HG03060 (cell line): Measurements from ENCODE around the gene SETD3.

Experiments
- ATAC-seq: cut with Tn5 transposase; IDR thresholded peaks from one replicate; pipeline ENCODE4 v1.9.1; 2021; ENCODE audit warnings: low read depth, moderate number of reproducible peaks; ENCODE audit not compliant: unreplicated experiment

SETD3 gene

GRCh38 chr14:99516871-99517642 is 36.4 kb upstream of the SETD3 start:
- ATAC-seq, result no peak

DNA sequence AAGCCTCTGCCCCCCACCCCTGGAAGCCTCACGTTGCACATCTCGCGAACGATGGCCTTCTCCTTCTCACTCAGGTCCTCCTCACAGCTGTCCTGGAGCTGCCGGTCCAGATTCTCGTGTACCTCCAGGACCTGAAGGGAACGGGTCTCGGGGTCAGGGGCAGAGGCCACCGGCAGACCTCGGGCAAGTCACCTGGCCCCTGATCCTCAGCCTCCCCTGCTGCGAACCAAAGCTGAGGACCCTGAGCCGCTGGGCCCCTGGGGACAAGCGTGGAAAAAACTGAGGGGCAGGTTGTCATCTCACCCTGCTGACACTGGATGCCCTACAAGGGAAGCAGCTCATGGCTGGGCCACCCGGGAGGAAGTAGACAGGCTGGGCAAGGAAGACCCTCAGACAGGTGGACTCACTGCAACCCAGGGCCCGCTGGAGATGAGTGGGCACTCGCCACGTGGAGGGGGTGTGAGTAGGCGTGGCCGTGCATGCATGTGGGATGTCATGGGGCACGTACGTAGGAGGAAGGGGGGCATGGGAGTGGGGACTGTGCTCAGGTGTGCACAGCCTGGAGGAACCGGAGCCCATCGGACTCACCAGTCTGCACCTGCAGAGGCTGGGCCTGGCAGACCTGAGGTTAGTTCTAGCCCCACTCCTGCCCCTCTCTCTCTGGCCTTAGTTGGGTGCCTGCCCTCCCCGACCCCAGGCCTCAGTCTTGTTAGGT is 35.7 kb upstream of the SETD3 start:
- no peak for ATAC-seq

- ATAC-seq, result no peak
Observed at GRCh38 chr14:99515301-99516155, 34.9 kb upstream of the SETD3 start.

GRCh38 chr14:99514552-99515300 is 34.1 kb upstream of the SETD3 start:
- no peak for ATAC-seq

- no peak for ATAC-seq
Observed at GRCh38 chr14:99513946-99514551, 33.4 kb upstream of the SETD3 start.

DNA sequence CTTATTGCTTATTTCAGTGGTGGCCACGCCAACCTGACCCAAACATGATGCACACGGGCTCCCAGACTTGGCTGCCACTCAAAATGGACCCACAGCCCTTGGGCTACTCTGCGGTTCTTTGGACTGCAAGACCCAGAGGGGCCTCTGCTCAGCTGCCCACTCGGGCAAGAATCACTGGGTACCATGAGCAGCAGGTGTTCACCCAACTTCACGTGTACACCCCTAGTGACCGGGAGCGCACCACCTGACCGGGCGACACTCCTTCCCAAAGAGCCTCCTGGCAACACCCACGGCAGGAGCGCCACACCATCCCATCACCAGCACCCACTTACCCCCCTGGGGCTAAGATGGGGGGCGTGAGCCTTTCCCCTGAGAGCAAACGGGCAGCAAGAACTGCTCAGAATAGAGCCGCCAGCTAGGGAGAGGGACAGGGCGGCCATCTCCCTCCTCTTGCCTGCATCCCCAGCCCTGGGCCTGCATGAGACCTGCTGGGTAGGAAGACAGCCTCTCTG is 32.6 kb upstream of the SETD3 start:
- no peak for ATAC-seq

DNA sequence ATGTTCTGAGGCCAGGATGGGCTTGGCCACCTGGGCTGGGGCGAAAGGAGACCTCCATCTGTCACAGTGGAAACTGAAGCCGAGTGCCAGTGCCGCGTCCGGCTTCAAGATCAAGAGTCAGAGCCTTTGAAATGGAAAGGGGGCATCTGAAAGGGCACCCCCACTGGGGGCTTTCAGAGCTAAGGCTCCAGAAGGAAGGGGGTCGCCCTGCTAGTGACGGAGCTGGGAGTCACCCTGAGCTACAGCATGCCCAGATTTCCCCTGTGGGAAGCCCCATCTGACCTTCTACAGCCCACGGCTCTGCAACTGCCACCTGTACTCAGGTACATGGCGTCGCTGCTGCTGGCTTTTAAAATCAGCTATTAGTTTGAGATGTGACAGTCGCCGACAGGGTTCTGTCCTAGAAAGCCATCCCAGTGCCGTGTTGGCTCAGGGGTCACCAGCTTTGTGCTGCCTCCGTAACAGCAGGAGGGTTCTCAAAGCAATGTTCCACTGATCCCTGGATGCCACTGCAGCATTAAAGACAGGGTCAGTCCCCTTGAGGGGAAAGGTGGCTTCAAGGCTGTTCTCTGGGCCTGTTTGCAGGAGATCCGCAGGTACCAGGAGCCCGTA is 32.0 kb upstream of the SETD3 start:
- ATAC-seq, result no peak

- no peak for ATAC-seq
Observed at GRCh38 chr14:99512110-99512449, 31.4 kb upstream of the SETD3 start.

GRCh38 chr14:99511421-99512109 is 30.9 kb upstream of the SETD3 start:
- no peak for ATAC-seq

- no peak for ATAC-seq
Observed at GRCh38 chr14:99510556-99511139, 30.0 kb upstream of the SETD3 start.

DNA sequence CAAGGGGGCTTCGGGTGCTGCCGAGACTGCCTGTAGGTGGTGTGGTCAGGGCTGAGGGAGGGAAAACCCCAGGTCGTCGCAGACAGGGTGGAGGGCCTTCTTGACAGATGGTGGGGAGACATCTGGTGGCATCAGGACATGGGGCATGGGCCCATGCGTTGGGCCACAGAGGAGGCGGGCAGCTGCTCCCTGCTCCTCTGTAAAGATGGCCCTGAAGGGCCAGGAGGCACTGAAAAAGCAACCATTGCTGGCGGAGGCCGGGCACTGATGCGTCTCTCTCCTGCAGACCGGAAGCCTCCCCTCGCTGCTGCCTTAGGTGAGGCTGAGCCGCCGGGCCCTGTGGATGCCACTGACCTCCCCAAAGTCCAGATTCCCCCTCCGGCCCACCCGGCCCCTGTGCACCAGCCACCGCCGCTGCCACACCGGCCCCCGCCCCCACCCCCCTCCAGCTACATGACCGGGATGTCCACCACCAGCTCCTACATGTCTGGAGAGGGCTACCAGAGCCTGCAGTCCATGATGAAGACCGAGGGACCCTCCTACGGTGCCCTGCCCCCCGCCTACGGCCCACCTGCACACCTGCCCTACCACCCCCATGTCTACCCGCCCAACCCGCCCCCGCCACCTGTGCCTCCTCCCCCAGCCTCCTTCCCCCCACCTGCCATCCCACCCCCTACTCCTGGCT is 29.4 kb upstream of the SETD3 start:
- no peak for ATAC-seq

DNA sequence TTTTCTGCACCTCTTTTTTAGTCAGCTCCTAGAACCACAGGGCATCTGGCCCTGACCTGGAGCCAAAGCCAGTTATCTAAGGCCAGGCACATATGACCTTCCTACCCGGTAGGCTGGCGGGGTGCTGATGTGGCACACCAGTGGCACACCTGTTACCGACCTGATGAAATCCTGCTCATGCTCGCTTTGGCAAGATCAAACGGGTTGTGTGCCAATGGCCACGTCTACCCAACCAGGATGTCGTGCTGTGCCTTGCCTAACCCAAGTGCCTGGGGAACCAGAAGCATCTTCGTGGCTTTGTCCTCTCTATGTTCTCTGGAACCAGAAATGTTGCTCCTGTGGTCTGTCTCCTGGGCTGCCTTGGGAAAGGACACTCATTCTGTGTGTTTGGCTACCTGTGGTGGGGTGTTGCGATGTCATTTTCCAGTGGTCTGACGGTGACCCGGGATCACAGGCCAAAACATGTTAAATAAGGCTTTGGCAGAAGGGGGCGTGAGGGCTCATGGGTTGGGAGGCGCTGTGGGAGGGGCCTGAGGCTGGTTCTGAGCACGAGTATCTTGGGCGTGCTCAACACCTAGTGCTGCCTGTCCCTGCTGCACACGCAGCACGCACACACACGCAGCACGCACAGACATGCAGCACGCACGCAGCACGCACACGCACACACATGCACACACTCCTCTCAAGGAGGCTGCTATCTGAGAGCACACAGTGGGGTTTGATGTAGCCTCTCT is 28.4 kb upstream of the SETD3 start:
- ATAC-seq, result no peak

DNA sequence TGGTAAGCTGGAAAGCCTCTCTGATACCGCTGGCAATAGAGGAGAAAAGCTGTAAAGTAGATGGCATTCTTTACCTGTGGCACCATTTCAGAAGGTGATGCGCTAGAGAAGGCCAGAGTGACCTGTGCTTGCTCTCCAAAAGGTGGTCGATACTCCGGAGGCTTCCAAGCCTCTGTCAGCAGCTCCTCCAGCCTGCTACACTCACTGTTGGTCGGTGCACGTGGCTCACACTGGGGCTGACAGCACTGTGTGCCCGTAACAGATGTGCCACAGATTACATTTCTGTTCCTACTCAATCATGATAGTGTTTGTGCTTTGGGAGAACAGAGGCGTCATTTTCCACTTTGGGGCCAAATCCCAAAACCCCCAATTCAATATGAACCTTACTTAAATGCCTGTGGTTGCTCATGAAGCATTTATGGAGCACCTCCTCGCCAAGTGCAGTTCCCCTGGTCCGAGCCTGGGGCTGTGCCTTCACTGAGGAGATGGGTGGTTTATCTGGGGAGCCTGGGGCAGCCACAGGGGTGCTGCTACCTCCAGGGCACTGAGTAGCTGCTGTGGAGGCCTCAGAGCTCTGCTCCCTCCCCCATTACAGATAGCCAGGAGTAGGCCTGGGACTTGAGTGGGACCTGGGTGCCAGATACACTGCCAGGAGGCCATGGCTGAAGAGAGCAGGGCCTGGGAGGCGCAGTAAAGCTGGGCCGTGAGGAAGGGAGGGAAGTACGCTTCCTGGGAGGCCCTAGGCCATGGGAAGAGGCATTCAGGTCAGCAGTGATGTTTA is 27.4 kb upstream of the SETD3 start:
- no peak for ATAC-seq

GRCh38 chr14:99506276-99506675 is 25.6 kb upstream of the SETD3 start:
- ATAC-seq, result no peak

DNA sequence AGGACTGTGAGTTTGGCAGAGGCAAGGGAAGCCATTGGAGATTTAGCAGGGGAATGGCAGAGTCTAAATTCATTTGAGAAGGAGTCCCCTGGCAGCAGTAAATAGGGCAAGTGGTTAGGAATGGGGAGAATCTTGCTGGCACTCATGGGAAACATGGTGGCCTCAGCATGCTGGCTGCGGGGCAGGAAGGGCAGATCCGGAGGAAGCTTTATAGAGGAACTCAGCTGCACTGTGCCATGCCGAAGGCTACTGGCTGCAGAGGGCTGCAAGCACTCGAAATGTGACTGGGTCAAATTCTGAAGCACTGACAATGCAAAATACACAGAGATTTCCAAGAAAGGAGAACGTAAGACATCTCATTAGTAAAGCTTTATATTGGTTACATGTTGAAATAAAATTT is 24.4 kb upstream of the SETD3 start:
- ATAC-seq, result no peak

DNA sequence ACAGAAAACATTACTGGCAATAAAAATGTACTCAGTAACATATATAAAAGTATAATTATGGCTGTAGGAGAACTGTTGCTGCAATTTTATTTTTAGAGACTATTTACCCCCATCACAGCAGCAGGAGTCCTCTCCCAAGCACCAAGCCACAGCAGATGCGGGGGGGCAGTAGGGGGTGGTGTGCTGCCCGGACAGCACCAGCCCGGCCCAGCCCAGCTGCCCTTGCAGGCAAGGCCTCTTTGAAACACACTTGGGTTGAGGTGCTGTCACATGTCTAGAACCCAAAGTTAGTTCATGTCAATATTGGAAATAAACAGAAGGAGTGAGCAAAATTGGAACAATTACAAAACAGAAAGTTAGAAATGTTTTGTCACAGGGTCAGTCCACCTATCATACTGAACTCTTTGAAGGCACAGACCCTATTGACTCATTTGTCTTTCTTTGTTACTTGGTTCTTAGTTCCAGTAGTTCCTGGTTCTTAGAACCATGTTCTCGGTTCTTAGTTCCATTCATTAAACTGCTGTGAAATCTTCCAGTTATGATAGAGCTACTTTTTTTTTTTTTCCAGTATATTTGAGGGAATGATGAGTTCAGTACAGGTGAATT is 23.3 kb upstream of the SETD3 start:
- no peak for ATAC-seq
